HUDEP-2 (cell line): ENCODE data around the gene OR2T35.
A peak's percentile ranks its signal among the peaks of the same experiment; 100 is the strongest.
"Not testable (repeated sequence)": the region's sequence is repeated elsewhere in the genome, so short reads cannot be mapped to it uniquely, and the experiment has no call there.

Experiments used
- DNase-seq, 76 experiments: peaks; one replicate each; lab custom pipeline; 2025; ENCODE audit not compliant: unreplicated experiment in 76 of 76; lab: John Stamatoyannopoulos, UW

The OR2T35 gene, protein sequence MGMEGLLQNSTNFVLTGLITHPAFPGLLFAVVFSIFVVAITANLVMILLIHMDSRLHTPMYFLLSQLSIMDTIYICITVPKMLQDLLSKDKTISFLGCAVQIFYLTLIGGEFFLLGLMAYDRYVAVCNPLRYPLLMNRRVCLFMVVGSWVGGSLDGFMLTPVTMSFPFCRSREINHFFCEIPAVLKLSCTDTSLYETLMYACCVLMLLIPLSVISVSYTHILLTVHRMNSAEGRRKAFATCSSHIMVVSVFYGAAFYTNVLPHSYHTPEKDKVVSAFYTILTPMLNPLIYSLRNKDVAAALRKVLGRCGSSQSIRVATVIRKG

GRCh38 chr1:248645178-248645577 is at the start of gene OR2T35:
OR2T35 (minus strand) TSS chr1:248645278; CDS start chr1:248639258, 6,020 bp downstream.
- DNase-seq: not testable (repeated sequence)

DNA sequence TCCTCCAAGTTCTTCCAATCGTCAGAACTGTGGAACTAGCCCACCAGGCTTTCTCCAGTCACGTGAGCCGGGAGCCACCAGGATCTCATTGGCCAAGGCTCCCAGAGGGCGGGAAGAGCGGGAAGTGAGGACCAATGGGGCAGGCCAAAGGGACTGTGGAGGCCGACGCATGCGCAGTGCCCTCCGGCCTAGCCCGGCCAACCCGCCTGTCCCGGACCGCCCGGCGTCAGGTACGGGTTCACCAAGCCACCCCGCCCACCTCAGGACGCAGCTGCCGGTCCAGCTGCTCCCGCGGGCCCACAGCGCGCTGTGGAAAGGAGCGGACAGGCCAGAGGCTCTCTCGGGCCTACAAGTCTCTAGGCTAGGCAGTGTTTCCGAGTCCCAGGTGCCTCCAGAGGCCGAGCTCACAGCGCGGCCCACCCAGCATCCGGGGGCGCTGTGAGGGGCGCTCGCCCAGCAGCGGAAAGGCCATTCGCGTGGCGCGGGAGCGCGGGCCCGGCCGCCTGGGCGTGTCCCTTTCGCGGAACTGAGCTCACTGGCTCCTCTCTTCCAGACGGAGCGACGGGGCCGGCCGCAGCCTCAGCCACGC is 46.6 kb upstream of the OR2T35 start:
- DNase-seq: no peak

DNA sequence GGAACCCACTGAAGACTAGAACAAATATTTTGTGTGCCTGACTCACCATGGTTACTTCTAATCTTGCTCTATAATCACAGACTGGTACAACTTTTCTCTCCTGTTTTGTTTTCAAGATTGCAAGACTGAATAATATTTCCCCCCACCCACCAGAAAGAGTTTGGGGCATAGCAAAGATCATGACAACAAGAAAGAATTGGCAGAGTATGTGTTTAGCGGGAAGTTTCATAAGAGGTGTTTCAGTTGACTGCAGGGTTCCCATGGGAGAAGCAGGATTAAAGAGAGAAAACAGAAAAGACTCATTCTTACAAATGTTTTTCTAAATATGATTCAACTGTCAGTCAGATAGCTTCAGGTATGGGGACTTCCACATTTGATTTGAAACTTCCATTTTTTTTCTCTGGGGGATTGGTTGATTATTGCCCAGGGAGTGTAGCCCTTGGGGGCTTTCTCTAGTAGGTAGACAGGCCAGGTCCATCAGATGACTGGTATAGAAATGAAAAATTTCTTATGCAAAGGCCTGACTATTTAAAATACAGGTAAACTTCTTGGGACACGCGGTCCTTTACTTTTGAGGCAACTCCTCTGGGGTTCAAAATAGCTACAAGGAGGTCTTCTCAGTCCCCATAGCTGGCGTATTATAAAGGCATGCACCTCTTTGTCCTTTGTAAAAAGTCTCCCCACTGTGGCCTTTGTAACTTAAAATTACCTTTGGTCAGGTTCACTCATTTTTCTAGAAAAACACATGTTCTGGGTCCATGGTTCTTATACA is 43.6 kb upstream of the OR2T35 start:
- no peak for DNase-seq

DNA sequence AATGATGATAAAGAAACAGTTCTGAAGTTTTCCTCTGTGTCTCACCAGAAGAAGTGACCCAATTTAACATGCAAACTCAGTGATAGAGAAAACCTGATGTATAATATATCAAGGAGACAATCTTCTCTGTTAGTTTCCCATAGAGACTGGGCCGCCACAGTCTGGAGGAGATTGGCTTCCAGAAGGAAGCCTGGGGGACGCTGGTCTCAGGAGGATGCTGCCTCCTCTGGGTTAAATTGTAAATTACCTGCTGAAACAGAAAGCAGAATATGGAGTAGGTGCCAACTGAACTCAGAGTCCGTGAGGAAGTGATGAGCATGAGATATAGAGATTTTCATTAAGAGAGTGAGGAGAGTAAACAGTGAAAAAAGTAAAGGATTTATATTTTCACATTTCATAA is 41.7 kb upstream of the OR2T35 start:
- peak in 2 of 76 experiments; percentile 10 to 13 for DNase-seq

DNA sequence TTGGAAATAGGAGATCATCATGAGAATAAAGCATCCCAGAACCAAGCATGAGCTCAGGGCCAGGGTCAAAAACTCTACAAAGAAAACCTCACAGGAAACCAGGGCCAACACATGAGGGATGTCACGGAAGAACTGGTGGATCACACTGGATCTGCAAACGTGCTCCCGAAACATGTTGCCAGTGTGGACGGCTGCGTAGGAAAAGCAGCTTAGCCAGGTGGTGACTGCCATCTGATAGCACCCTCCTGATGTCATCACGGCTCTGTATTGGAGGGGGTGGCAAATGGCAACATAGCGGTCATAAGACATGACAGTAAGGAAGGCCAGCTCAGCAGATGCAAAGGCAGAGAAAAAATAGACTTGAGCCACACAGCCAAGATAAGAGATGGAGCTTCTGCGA is 36.6 kb upstream of the OR2T35 start:
- DNase-seq: no peak

- no peak for DNase-seq
Observed at GRCh38 chr1:248670003-248670402, 24.9 kb upstream of the OR2T35 start.

DNA sequence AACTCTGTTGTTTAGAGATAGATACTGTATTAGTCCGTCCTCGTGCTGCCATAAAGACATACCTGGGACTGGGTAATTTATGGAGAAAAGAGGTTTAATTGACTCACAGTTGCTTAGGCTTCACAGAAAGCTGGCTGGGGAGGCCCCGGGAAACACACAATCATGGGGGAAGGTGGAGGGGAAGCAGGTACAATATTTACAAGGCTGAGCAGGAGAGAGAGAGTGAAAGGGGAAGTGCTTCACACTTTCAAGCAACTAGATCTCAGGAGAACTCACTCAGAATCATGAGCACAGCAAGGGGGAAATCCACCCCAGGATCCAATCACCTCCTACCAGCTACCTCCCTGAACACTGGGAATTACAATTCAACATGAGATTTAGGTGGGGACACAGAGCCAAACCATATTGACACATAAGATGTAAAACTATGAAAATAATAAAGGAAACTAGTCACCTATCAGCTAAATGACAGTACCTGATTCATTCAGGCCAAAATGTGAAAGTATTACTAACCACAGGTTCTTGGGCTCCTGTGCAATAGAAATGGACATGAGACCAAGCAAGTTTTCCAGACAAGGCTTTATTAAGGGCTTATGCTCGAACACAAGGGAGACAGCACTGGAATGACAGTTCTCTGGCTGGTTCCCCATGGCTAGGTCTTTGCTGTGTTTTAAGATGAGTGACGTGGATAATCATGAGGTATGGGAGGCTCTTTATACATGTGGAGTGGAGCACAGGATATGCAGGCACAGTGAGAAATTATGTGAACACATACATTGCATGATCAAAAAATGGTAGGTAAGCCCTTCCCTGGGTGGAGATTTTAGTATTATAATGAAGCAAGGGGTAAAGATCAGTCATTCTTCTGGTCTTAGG is 18.6 kb upstream of the OR2T35 start:
- DNase-seq: not testable (repeated sequence)

- not testable (repeated sequence) for DNase-seq
Observed at GRCh38 chr1:248656797-248657196, 11.7 kb upstream of the OR2T35 start.

DNA sequence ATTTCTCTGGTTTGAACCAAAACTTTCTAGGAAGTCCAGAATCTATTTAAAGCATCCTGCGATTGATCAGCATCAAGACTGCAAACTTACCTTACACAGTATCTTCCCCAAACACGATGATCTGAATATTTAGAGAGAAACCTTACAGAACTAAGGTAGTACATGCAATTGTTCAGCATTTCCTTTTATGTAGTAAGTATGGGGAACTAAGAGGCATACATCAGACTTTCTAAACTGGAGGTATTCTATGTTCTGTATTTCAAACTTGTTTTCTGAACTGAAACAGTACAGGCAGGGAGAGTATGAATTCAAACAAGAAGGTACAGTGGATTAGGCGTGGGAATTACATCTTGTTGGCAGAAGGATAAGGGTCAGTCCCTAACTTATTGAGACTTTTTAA is 10.3 kb upstream of the OR2T35 start, which contains the start of gene OR2T27:
OR2T27 (minus strand) TSS at position 175 of the 400 bp plus-strand sequence. CDS start 4,644 bp downstream, outside the sequence.
- not testable (repeated sequence) for DNase-seq

- DNase-seq: not testable (repeated sequence)
Observed at GRCh38 chr1:248648770-248649536, 3.9 kb upstream of the OR2T35 start.

- not testable (repeated sequence) for DNase-seq
Observed at GRCh38 chr1:248642971-248643651, 2.0 kb downstream of the OR2T35 start.

- DNase-seq: not testable (repeated sequence)
Observed at GRCh38 chr1:248641583-248641982, 3.5 kb downstream of the OR2T35 start.

GRCh38 chr1:248640906-248641305 is 4.2 kb downstream of the OR2T35 start:
- not testable (repeated sequence) for DNase-seq

GRCh38 chr1:248639652-248640051 is 5.4 kb downstream of the OR2T35 start:
- not testable (repeated sequence) for DNase-seq

GRCh38 chr1:248636612-248637011 is 8.5 kb downstream of the OR2T35 start:
- DNase-seq: not testable (repeated sequence)

- not testable (repeated sequence) for DNase-seq
Observed at GRCh38 chr1:248634991-248635390, 10.1 kb downstream of the OR2T35 start, which contains the start of gene OR2T11. OR2T11 (minus strand) TSS chr1:248635091; CDS start chr1:248627128, 7,963 bp downstream.

DNA sequence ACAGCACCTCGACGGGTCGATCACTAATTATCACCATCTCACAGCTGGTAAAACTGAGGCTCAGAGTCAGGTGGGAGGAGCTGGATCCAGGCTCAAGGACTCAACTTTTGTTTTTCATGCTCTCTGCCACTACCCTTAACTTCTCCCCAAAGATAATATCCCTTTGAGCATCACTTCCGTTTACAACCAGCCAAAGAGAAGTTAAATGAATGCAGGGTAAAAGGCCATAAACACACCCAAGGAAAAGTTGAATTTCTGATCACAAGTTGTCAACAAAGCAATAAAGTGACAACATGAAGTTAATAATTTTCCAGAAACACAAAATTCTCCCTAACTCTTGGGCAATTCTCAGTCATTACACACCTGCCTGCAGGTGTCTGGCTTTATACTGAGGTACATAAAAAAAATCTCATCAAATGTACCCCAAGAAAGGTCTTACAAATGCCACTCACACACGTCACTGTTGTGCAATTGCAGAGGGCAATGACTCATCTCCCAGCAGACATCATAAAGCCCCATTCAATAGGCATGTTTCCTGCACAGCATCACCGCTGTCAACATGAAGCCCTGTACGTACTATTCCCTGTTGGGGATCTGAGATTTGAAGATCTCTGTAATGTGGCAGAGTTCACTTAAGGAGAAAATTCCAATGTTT is 13.6 kb downstream of the OR2T35 start:
- no peak for DNase-seq

DNA sequence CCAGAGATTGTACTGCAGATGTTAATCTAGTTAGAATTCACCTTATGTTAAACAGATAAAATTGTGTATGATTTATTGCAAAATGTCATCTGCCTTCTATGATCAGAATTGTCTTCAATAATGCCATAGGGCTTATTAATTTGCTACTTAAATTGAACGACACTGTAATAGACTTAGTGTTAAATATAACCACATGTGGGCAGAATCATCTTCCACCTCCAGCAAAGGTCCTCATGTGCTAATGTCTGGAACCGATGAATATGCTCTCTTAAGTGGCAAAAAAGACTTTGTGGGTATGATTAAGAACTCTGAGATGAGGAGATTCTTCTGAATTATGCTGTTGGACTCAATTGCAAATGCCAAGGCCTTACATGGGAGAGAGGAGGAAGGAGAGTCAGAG is 14.5 kb downstream of the OR2T35 start:
- no peak for DNase-seq
